Measurements from ENCODE around the gene TRIM16.
"Not testable (repeated sequence)": the region's sequence is repeated elsewhere in the genome, so short reads cannot be mapped to it uniquely, and the experiment has no call there.

DNA sequence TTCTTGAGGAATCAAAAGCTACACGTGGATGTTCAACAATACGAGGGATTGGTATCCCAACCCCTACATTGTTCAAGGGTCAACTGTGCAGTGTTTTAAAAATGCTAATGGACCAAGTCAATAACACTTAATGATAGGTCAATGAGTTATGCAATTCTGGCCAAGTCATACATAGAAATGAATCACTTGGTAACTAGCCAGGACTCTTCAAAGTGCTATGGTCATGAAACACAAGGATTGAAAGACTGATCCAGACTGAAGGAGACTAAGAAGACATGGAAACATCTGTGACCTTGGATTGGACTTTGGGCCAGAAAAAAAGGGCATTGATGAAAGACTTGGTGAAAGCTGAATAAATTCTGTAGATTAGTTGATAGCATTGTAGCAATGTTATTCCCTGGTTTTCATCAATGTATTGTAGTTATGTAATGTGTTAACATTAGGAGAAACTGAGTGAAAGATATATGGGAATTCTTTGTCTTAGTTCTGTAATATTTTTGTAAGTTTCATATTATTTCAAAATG is 53.1 kb downstream of the TRIM16 start:
- TF ChIP-seq, protein P1, sequence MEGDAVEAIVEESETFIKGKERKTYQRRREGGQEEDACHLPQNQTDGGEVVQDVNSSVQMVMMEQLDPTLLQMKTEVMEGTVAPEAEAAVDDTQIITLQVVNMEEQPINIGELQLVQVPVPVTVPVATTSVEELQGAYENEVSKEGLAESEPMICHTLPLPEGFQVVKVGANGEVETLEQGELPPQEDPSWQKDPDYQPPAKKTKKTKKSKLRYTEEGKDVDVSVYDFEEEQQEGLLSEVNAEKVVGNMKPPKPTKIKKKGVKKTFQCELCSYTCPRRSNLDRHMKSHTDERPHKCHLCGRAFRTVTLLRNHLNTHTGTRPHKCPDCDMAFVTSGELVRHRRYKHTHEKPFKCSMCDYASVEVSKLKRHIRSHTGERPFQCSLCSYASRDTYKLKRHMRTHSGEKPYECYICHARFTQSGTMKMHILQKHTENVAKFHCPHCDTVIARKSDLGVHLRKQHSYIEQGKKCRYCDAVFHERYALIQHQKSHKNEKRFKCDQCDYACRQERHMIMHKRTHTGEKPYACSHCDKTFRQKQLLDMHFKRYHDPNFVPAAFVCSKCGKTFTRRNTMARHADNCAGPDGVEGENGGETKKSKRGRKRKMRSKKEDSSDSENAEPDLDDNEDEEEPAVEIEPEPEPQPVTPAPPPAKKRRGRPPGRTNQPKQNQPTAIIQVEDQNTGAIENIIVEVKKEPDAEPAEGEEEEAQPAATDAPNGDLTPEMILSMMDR (tag by site-specific recombination; IDR thresholded peaks at IDR 0.05), result not testable (repeated sequence)
- not testable (repeated sequence) for TF ChIP-seq SCRT1 (tag by site-specific recombination; IDR thresholded peaks at IDR 0.05; ENCODE audit: borderline replicate concordance)
